Cardiac atrium fibroblast (primary cell): Measurements from ENCODE around the gene OR2T4. TPM values are rescaled to one million over a fixed set of nuclear protein-coding genes. Genes with fewer than 3 reads are reported as not detected.

Experiments
- total RNA-seq: library from RNA; depleted of rRNA; stranded (reverse); fragments of >200 nt; gene quantifications from 2 replicates; pipeline ENCODE4 v1.2.3, GENCODE V29; 2015

Gene OR2T4, protein sequence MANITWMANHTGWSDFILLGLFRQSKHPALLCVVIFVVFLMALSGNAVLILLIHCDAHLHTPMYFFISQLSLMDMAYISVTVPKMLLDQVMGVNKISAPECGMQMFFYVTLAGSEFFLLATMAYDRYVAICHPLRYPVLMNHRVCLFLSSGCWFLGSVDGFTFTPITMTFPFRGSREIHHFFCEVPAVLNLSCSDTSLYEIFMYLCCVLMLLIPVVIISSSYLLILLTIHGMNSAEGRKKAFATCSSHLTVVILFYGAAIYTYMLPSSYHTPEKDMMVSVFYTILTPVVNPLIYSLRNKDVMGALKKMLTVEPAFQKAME
- total RNA-seq: not detected in 2 replicates

DNA sequence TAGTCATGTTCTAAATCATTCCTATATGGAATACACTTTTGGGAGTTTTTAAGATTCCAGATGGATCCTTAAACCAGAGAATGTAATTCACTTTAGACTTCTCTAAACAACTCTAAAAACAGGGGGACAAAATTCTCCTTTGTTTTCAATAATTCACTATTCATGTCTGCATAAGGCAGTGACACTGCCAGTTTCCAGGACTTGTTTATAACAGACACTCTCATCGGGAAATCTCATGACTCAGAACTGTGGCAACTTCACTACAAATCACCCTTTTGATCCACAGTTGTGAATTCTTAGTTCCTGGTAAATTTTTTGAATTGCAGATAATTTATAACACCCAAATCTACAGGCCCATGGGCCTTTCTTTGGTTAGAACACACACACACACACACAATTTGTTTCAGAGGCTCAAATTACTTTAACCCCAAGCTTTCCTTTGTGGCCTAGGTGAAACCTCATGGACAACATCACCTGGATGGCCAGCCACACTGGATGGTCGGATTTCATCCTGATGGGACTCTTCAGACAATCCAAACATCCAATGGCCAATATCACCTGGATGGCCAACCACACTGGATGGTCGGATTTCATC is at the start of gene OR2T4:
OR2T4 (plus strand) TSS at position 545 of the 595 bp plus-strand sequence; CDS start at position 545, 0 bp downstream.

DNA sequence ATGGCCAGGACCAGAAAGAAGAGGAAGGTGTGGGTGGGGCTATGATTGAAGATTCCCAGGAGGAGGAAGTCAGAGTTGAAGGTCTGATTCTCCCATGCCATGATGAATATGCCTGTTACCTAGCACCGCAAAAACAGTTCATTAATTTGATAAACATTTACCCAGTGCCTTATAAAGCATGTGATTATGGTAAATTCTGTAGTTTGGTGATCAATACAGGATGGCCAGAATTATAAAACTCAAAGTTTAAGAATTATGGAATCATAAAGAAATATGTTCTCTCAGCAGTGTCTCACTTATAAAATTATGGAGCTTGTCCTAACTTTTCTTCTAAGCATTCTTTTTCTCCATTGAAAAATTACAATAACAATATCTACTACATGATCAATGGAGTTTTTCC is 37.0 kb upstream of the OR2T4 start, which contains the start of gene OR2M7:
OR2M7 (minus strand) TSS at position 101 of the 400 bp plus-strand sequence; CDS start at position 101, 0 bp downstream.

DNA sequence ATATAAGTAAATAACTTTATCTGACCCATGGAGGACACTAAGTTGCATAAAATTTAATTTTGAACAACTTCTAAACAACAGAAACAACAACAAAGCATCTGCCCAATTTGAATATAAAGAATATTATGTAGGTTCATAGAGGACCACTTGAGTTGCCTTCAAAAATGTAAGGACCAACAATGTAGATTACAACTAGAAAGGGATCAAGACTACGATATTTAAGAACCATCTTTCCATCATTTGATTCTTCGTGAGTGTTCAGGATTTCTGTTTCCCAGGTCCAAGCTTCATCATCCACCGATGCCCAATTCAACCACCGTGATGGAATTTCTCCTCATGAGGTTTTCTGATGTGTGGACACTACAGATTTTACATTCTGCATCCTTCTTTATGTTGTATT is 13.0 kb upstream of the OR2T4 start, which contains the start of gene OR14C36:
OR14C36 (plus strand) TSS at position 301 of the 400 bp plus-strand sequence; CDS start at position 301, 0 bp downstream.

DNA sequence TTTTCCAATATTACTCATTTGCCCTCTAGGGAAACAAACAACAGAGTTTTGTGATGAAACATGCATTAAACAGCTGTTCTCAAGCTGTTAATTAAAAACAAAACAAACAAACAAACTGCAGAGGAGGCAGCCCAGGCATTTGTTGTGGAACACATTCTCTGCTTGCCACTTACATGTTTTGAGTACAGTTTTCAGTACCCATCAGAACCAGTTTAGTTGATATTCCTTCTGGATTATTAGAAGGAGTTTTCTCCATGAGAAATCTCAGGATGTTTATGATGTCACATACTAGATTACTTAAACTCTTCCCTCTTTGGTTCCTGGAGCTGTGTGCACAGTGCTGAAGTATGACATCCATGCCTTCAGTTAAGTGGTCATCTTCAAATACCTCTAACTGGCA is 14.0 kb downstream of the OR2T4 start, which contains the start of gene OR2T6:
OR2T6 (plus strand) TSS at position 301 of the 400 bp plus-strand sequence. CDS start 11,863 bp downstream, outside the sequence.

DNA sequence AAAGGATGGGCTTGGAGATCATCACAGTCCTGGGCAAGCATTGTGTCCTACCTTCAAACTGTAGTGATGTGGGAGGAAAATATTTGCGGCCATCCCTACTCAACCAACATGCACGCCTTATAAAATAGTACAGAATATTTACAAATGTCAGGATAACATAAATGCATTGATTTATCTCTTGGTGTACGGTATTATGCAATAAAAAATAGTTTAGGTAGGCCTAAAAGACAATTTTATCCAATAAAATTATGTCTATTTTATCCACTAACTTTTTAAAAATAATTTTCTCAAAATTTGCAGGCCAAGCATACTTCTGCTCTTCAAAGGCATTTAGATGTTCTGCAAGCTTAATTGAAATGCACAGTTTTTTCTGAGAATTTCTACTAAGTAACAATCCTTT is 41.3 kb downstream of the OR2T4 start, which contains the start of gene OR2T1:
OR2T1 (plus strand) TSS at position 301 of the 400 bp plus-strand sequence. CDS start 3,100 bp downstream, outside the sequence.

Other genes starting within 250 kb of the OR2T4 start
- not detected in 2 replicates for gene OR2M5, start 216.5 kb upstream of the OR2T4 start, total RNA-seq
- gene OR2M2, start 186.8 kb upstream of the OR2T4 start, total RNA-seq: not detected in 2 replicates
- gene OR2M3, start 164.4 kb upstream of the OR2T4 start, total RNA-seq: not detected in 2 replicates
- not detected in 2 replicates for gene OR2M4, start 130.2 kb upstream of the OR2T4 start, total RNA-seq
- gene OR2T33, start 83.7 kb upstream of the OR2T4 start, total RNA-seq: not detected in 2 replicates
- not detected in 2 replicates for gene OR2T12, start 58.2 kb upstream of the OR2T4 start, total RNA-seq
- gene OR2M7, start 37.1 kb upstream of the OR2T4 start, total RNA-seq: not detected in 2 replicates
- gene OR14C36, start 12.9 kb upstream of the OR2T4 start, total RNA-seq: not detected in 2 replicates
- not detected in 2 replicates for gene OR2T6, start 14.1 kb downstream of the OR2T4 start, total RNA-seq
- not detected in 2 replicates for gene OR2T1, start 41.4 kb downstream of the OR2T4 start, total RNA-seq
- gene OR2T2, start 84.0 kb downstream of the OR2T4 start, total RNA-seq: not detected in 2 replicates
- not detected in 2 replicates for gene OR2T3, start 111.7 kb downstream of the OR2T4 start, total RNA-seq
- gene OR2T5, start 126.9 kb downstream of the OR2T4 start, total RNA-seq: not detected in 2 replicates
- not detected in 2 replicates for gene OR2G6, start 146.4 kb downstream of the OR2T4 start, total RNA-seq
- not detected in 2 replicates for gene OR2T29, start 201.1 kb downstream of the OR2T4 start, total RNA-seq
- gene OR2T34, start 213.1 kb downstream of the OR2T4 start, total RNA-seq: not detected in 2 replicates
- not detected in 2 replicates for gene OR2T10, start 236.0 kb downstream of the OR2T4 start, total RNA-seq